ENCODE data around the gene KCNN2.
"Not testable (repeated sequence)": the region's sequence is repeated elsewhere in the genome, so short reads cannot be mapped to it uniquely, and the experiment has no call there.

The KCNN2 gene

GRCh38 chr5:114412510-114413171 is 50.8 kb downstream of the KCNN2 start:
- no peak for DNase-seq
- in situ Hi-C loops (cut with HindIII; ENCODE audit: low pct_ligation_motif_present, low pct_unique_long_range_greater_than_20kb, low sequenced_read_pairs), result no loop called here

GRCh38 chr5:114415760-114416159 is 53.9 kb downstream of the KCNN2 start:
- DNase-seq, result no peak
- in situ Hi-C loops (cut with HindIII; ENCODE audit: low pct_ligation_motif_present, low pct_unique_long_range_greater_than_20kb, low sequenced_read_pairs), result no loop called here

GRCh38 chr5:114416254-114416653 is 54.4 kb downstream of the KCNN2 start:
- DNase-seq, result no peak
- in situ Hi-C loops (cut with HindIII; ENCODE audit: low pct_ligation_motif_present, low pct_unique_long_range_greater_than_20kb, low sequenced_read_pairs), result no loop called here

- DNase-seq, result no peak
- in situ Hi-C loops (cut with HindIII; ENCODE audit: low pct_ligation_motif_present, low pct_unique_long_range_greater_than_20kb, low sequenced_read_pairs), result no loop called here
These were observed 55.6 kb downstream of the KCNN2 start for GRCh38 chr5:114417519-114417918.

- DNase-seq, result no peak
These were observed 56.6 kb downstream of the KCNN2 start for GRCh38 chr5:114418176-114419066.

GRCh38 chr5:114419067-114419388 is 57.2 kb downstream of the KCNN2 start:
- in situ Hi-C loops (cut with HindIII; ENCODE audit: low pct_ligation_motif_present, low pct_unique_long_range_greater_than_20kb, low sequenced_read_pairs), result no loop called here
- no peak for DNase-seq

More at GRCh38 chr5:114418176-114419066, 56.6 kb downstream of the KCNN2 start:
- in situ Hi-C loops (cut with HindIII; ENCODE audit: low pct_ligation_motif_present, low pct_unique_long_range_greater_than_20kb, low sequenced_read_pairs), result no loop called here

- no peak for DNase-seq
- in situ Hi-C loops (cut with HindIII; ENCODE audit: low pct_ligation_motif_present, low pct_unique_long_range_greater_than_20kb, low sequenced_read_pairs), result no loop called here
These were observed 58.1 kb downstream of the KCNN2 start for GRCh38 chr5:114419959-114420358.

GRCh38 chr5:114427204-114427603 is 65.3 kb downstream of the KCNN2 start:
- DNase-seq, result no peak
- in situ Hi-C loops (cut with HindIII; ENCODE audit: low pct_ligation_motif_present, low pct_unique_long_range_greater_than_20kb, low sequenced_read_pairs), result no loop called here

- DNase-seq, result no peak
- in situ Hi-C loops (cut with HindIII; ENCODE audit: low pct_ligation_motif_present, low pct_unique_long_range_greater_than_20kb, low sequenced_read_pairs), result no loop called here
These were observed 68.7 kb downstream of the KCNN2 start for GRCh38 chr5:114430532-114430931.

GRCh38 chr5:114432684-114433083 is 70.8 kb downstream of the KCNN2 start:
- DNase-seq; in situ Hi-C loops (cut with HindIII; ENCODE audit: low pct_ligation_motif_present, low pct_unique_long_range_greater_than_20kb, low sequenced_read_pairs): not testable (repeated sequence)

GRCh38 chr5:114434396-114435219 is 72.7 kb downstream of the KCNN2 start:
- in situ Hi-C loops (cut with HindIII; ENCODE audit: low pct_ligation_motif_present, low pct_unique_long_range_greater_than_20kb, low sequenced_read_pairs), result no loop called here
- DNase-seq, result no peak

- DNase-seq, result no peak
- in situ Hi-C loops (cut with HindIII; ENCODE audit: low pct_ligation_motif_present, low pct_unique_long_range_greater_than_20kb, low sequenced_read_pairs), result no loop called here
These were observed 73.3 kb downstream of the KCNN2 start for GRCh38 chr5:114435220-114435481.

- no peak for DNase-seq
- in situ Hi-C loops (cut with HindIII; ENCODE audit: low pct_ligation_motif_present, low pct_unique_long_range_greater_than_20kb, low sequenced_read_pairs), result no loop called here
These were observed 74.0 kb downstream of the KCNN2 start for GRCh38 chr5:114435885-114436299.

GRCh38 chr5:114437936-114438335 is 76.1 kb downstream of the KCNN2 start:
- DNase-seq, result no peak
- in situ Hi-C loops (cut with HindIII; ENCODE audit: low pct_ligation_motif_present, low pct_unique_long_range_greater_than_20kb, low sequenced_read_pairs), result no loop called here

GRCh38 chr5:114438471-114438870 is 76.6 kb downstream of the KCNN2 start:
- DNase-seq, result no peak
- in situ Hi-C loops (cut with HindIII; ENCODE audit: low pct_ligation_motif_present, low pct_unique_long_range_greater_than_20kb, low sequenced_read_pairs), result no loop called here

- in situ Hi-C loops (cut with HindIII; ENCODE audit: low pct_ligation_motif_present, low pct_unique_long_range_greater_than_20kb, low sequenced_read_pairs), result no loop called here
- DNase-seq, result no peak
These were observed 85.4 kb downstream of the KCNN2 start for GRCh38 chr5:114447084-114447773.

- no peak for DNase-seq
- in situ Hi-C loops (cut with HindIII; ENCODE audit: low pct_ligation_motif_present, low pct_unique_long_range_greater_than_20kb, low sequenced_read_pairs), result no loop called here
These were observed 86.6 kb downstream of the KCNN2 start for GRCh38 chr5:114448481-114448880.

- in situ Hi-C loops (cut with HindIII; ENCODE audit: low pct_ligation_motif_present, low pct_unique_long_range_greater_than_20kb, low sequenced_read_pairs), result no loop called here
- DNase-seq, result peak; percentile 38
These were observed 88.1 kb downstream of the KCNN2 start for GRCh38 chr5:114449860-114450421.

- no peak for DNase-seq
These were observed 88.6 kb downstream of the KCNN2 start for GRCh38 chr5:114450437-114450836.

More at GRCh38 chr5:114450437-114450836, 88.6 kb downstream of the KCNN2 start:
- in situ Hi-C loops (cut with HindIII; ENCODE audit: low pct_ligation_motif_present, low pct_unique_long_range_greater_than_20kb, low sequenced_read_pairs), result no loop called here

Measured in ACHN (cell line).